K562 (cell line): ENCODE measurements around the gene HPS1. TPM values are rescaled to one million over a fixed set of nuclear protein-coding genes. Genes with fewer than 3 reads are reported as not detected.
A peak's percentile ranks its signal among the peaks of the same experiment; 100 is the strongest.

ENCODE experiments used
- ATAC-seq: fragments of 200-7000 bp; cut with Tn5 transposase; 3 replicates; pipeline ENCODE4 v1.9.1; 2020; ENCODE audit warnings: moderate library complexity
- BruUV-seq: library from RNA; stranded (reverse); fragments of 400-500 nt; replicated peaks from 2 replicates; lab custom pipeline; 2021; lab: Mats Ljungman, UMichigan
- CTCF ChIA-PET: fragments of 300-600 bp; formaldehyde crosslinking; extraction: SDS; loops from one replicate; lab custom pipeline; 2021; ENCODE audit warnings: low intra/inter-chr PET ratio; lab: Yijun Ruan, JAX
- POLR2A ChIA-PET: fragments of 300-600, 350-650 bp; sonication (Branson Sonifier 250); formaldehyde crosslinking; extraction: SDS; loops from one replicate; lab custom pipeline; 2021; ENCODE audit warnings: antibody characterized with exemption, inconsistent platforms; lab: Yijun Ruan, JAX
- DNase-seq, 4 experiments: peaks; one replicate each; pipeline versions ENCODE4 v3.0.0 to v3.0.0-alpha.2; 2011 to 2018; ENCODE audit warnings: low spot score in 3 of 4, mixed read lengths in 3 of 4; ENCODE audit errors: extremely low read depth in 1 of 4
- FAIRE-seq: peaks from 2 replicates; lab custom pipeline; 2011; peaks lifted over from hg19 to GRCh38; lab: Jason Lieb, UNC
- H2AFZ ChIP-seq: 2 replicates; pipeline ENCODE4 v1.6.0; 2011; ENCODE audit warnings: low read depth, low read length, control low read depth, inconsistent platforms
- H3K27ac ChIP-seq: fragments of 200-600 bp; 3 replicates; pipeline ENCODE4 v1.8.0; 2011; ENCODE audit warnings: low read depth, mild to moderate bottlenecking, control low read depth, inconsistent platforms, low read length, moderate library complexity, mixed read lengths; ENCODE audit errors: extremely low read depth
- H3K27me3 ChIP-seq, 2 experiments: fragments of 300-600 bp in 1 of 2; 2 replicates in 1 of 2; 3 replicates in 1 of 2; pipeline versions ENCODE4 v1.6.0 to v1.8.0; 2011; ENCODE audit warnings: inconsistent platforms in 2 of 2, low read length in 2 of 2, mild to moderate bottlenecking in 1 of 2, mixed read lengths in 1 of 2, moderate library complexity in 1 of 2; ENCODE audit not compliant: control insufficient read depth in 2 of 2, insufficient read depth in 2 of 2
- H3K36me3 ChIP-seq: fragments of 300-600 bp; 3 replicates; pipeline ENCODE4 v1.8.0; 2011; ENCODE audit warnings: mild to moderate bottlenecking, low read length, inconsistent platforms; ENCODE audit not compliant: control insufficient read depth, insufficient read depth
- H3K4me1 ChIP-seq, 2 experiments: fragments of 200-600 bp in 1 of 2; replicated peaks in 1 of 2; 2 replicates in 1 of 2; 3 replicates in 1 of 2; pipeline versions ENCODE4 v1.5.1 to v1.8.0; 2011; ENCODE audit warnings: inconsistent platforms in 2 of 2, low read length in 2 of 2, mild to moderate bottlenecking in 1 of 2, mixed read lengths in 1 of 2, moderate library complexity in 1 of 2; ENCODE audit not compliant: control insufficient read depth in 2 of 2, insufficient read depth in 2 of 2
- H3K4me2 ChIP-seq: 2 replicates; pipeline ENCODE4 v1.6.1; 2011; ENCODE audit warnings: low read length, control low read depth, inconsistent platforms, mixed read lengths; ENCODE audit not compliant: insufficient read depth
- H3K4me3 ChIP-seq: fragments of 200-600 bp; sonication (generic), shearing (Covaris generic); 2 replicates; pipeline ENCODE4 v1.5.1; 2016; ENCODE audit warnings: control low read depth, inconsistent platforms
- H3K79me2 ChIP-seq: fragments of 200-600 bp; 3 replicates; pipeline ENCODE4 v1.8.0; 2011; ENCODE audit warnings: low read length, inconsistent platforms; ENCODE audit not compliant: control insufficient read depth, insufficient read depth
- H3K9ac ChIP-seq, 2 experiments: 2 replicates each; pipeline versions ENCODE4 v1.6.0 to v1.6.1; 2011; ENCODE audit warnings: low read depth in 2 of 2, low read length in 2 of 2, control low read depth in 1 of 2, inconsistent platforms in 1 of 2, mild to moderate bottlenecking in 1 of 2, mixed read lengths in 1 of 2; ENCODE audit not compliant: insufficient read depth in 1 of 2
- H3K9me1 ChIP-seq: one replicate; pipeline ENCODE4 v1.6.0; 2011; ENCODE audit warnings: inconsistent platforms, mild to moderate bottlenecking, low read length, moderate library complexity; ENCODE audit not compliant: control insufficient read depth, insufficient read depth
- H3K9me3 ChIP-seq: replicated peaks from 2 replicates; pipeline ENCODE4 v1.5.1; 2011; ENCODE audit warnings: low read depth, low read length, inconsistent platforms; ENCODE audit not compliant: control insufficient read depth, insufficient read depth
- H4K20me1 ChIP-seq: replicated peaks from 2 replicates; pipeline ENCODE4 v1.6.1; 2011; ENCODE audit warnings: low read length, inconsistent platforms, mixed read lengths; ENCODE audit not compliant: control insufficient read depth, insufficient read depth
- C11orf30 ChIP-seq: fragments of 450-650 bp; IDR thresholded peaks from 2 replicates; pipeline ENCODE4 v1.6.1; 2016; ENCODE audit warnings: low read depth, mild to moderate bottlenecking
- E2F8 ChIP-seq: fragments of 450-650 bp; IDR thresholded peaks from 2 replicates; pipeline ENCODE4 v1.7.1; 2018; ENCODE audit warnings: mild to moderate bottlenecking, low read depth; ENCODE audit not compliant: partially characterized antibody
- GABPB2 ChIP-seq: fragments of 250-450 bp; sonication (Bioruptor Pico); conservative IDR thresholded peaks from 2 replicates; pipeline ENCODE4 v1.5.1; 2021; ENCODE audit warnings: mild to moderate bottlenecking
- HMG20A ChIP-seq: fragments of 450-650 bp; formaldehyde crosslinking; conservative IDR thresholded peaks from 2 replicates; pipeline ENCODE4 v1.4.0; 2020; ENCODE audit warnings: mild to moderate bottlenecking, mixed read lengths
- KDM2B ChIP-seq: fragments of 250-450 bp; sonication (Bioruptor Pico); IDR thresholded peaks from 2 replicates; pipeline ENCODE4 v1.8.0; 2021; ENCODE audit warnings: mild to moderate bottlenecking, moderate library complexity
- SMC3 ChIP-seq: conservative IDR thresholded peaks from 2 replicates; pipeline ENCODE4 v1.6.1; 2011; ENCODE audit warnings: low read depth, low read length, improper control_type of control experiment; ENCODE audit not compliant: insufficient read depth
- TCF15 ChIP-seq: fragments of 250-450 bp; sonication (Bioruptor Pico); IDR thresholded peaks from 2 replicates; pipeline ENCODE4 v1.8.0; 2022; ENCODE audit warnings: moderate library complexity, mild to moderate bottlenecking, inconsistent platforms
- ZFP36 ChIP-seq: fragments of 150-350 bp; IDR thresholded peaks from 2 replicates; pipeline ENCODE4 v1.6.1; 2018; ENCODE audit warnings: low read length, low read depth; ENCODE audit not compliant: partially characterized antibody
- WGBS: fragments of 100-300 bp; shearing (Covaris generic); methylation state at CpG from one replicate; pipeline ENCODE4 v1.1.6; 2016; ENCODE audit warnings: low coverage, mixed read lengths; ENCODE audit not compliant: insufficient coverage; ENCODE audit errors: missing lambda C conversion rate; 5-methylcytosine and 5-hydroxymethylcytosine counted together
- in situ Hi-C: fragments of 300-500 bp; cut with MboI; formaldehyde crosslinking; loops from 4 replicates; pipeline ENCODE4 v1.15.0; 2018; ENCODE audit warnings: inconsistent platforms, mixed read lengths
- intact Hi-C: fragments of 100-400 bp; cut with micrococcal nuclease; formaldehyde crosslinking; loops from 2 replicates; pipeline ENCODE4 v1.14.2; 2022
- polyA plus RNA-seq, 8 experiments: library from polyadenylated mRNA; depleted of rRNA in 4 of 8; stranded (reverse) in 5 of 8; unstranded in 3 of 8; fragments of >200 nt; fragmentation: Nextera tagmentation in 2 of 8; fragmentation: Illumina TruSeq in 1 of 8; extraction: Ambion mirVana in 2 of 8; extraction: Trizol in 1 of 8; gene quantifications; 2 replicates each; pipeline versions ENCODE4 v1.2.1 to v1.2.3, GENCODE V29; 2011 to 2014; ENCODE audit warnings: inconsistent platforms in 1 of 8, missing spikeins in 1 of 8
- total RNA-seq, 7 experiments: library from RNA; depleted of rRNA in 6 of 7; stranded (reverse); fragments of >200 nt in 6 of 7; fragmentation: Illumina TruSeq in 2 of 7; extraction: Trizol in 2 of 7; gene quantifications; 2 replicates each; pipeline versions ENCODE4 v1.2.1 to v1.2.3, GENCODE V29; 2011 to 2021; ENCODE audit warnings: low replicate concordance in 1 of 7

The HPS1 gene
- total and polyA plus RNA-seq, 9 of the 15 experiments (the other 6 are each of a cell fraction or from before 2014, with no cell fraction given) = 18.1 to 43.6 (median 26.3) TPM

GRCh38 chr10:98424295-98425254 is 22.2 kb downstream of the HPS1 start:
- H4K20me1 ChIP-seq = no peaks in the 10 kb centered on the region
- in situ Hi-C loops = loop anchor here (10.0 kb wide), 1 partner anchor 240 kb away; no protein-coding TSS in a partner anchor
- DNase-seq = no peak
- POLR2A ChIA-PET = no interaction called here
- TF ChIP-seq KDM2B (CRISPR knock-in tag) (no peak), E2F8 (no peak), C11orf30 (no peak), SMC3 (no peak), ZFP36 (no peak), HMG20A (no peak), GABPB2 (CRISPR knock-in tag) (no peak), TCF15 (no peak)
- TF ChIP-seq, all 486 proteins: peak for 0
- intact Hi-C loops = loop anchor here (1.0 to 5.0 kb wide), 2 partner anchors 42 to 238 kb away; no protein-coding TSS in a partner anchor
- BruUV-seq = no TSS peak
- Histone ChIP-seq H3K27ac (no peak overlapping the region), H3K27me3 (no peaks in the 10 kb centered on the region), H3K4me2 (no peak overlapping the region), H3K9me1 (no peaks in the 10 kb centered on the region), H2AFZ (no peak overlapping the region), H3K9ac (peak overlapping the region in 1 of 2 experiments; percentile 45; a peak in 1 of 4 replicates), H3K36me3 (peaks cover 35% of the 10 kb centered on the region; the same call in 2 of the 3 replicates), H3K9me3 (no peaks in the 10 kb centered on the region), H3K79me2 (no peaks in the 10 kb centered on the region), H3K4me1 (peaks cover 0 to 9% of the 10 kb centered on the region in 2 experiments; a peak in 1 of 5 replicates), H3K4me3 (no peak overlapping the region)
- WGBS = 88% methylated on average over 11 of the region's 23 CpGs
- ATAC-seq (no peak), FAIRE-seq (no peak)
- CTCF ChIA-PET = no interaction called here
